PC-3 (cell line): Measurements from ENCODE around the gene NCOA7.
"Not testable (repeated sequence)": the region's sequence is repeated elsewhere in the genome, so short reads cannot be mapped to it uniquely, and the experiment has no call there.

Experiments used
- EZH2phosphoT487 ChIP-seq: fragments of 300-600 bp; sonication (generic); IDR thresholded peaks from 2 replicates; pipeline ENCODE4 v1.6.1; 2018; ENCODE audit warnings: mild to moderate bottlenecking, antibody characterized with exemption, low read length, borderline replicate concordance
- TF ChIP-seq, protein P1 (sequence below): fragments of 300-600 bp; sonication (generic); conservative IDR thresholded peaks from 2 replicates; pipeline ENCODE4 v1.5.1; 2017; ENCODE audit warnings: antibody characterized with exemption, low read depth, mild to moderate bottlenecking, low read length

DNA sequence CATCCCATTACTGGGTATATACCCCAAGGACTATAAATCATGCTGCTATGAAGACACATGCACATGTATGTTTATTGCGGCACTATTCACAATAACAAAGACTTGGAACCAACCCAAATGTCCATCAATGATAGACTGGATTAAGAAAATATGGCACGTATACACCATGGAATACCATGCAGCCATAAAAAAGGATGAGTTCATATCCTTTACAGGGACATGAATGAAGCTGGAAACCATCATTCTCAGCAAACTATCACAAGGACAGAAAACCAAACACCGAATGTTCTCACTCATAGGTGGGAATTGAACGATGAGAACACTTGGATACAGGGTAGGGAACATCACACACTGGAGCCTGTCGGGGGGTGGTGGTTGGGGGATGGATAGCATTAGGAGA lies 57.5 kb downstream of the NCOA7 start:
- TF ChIP-seq, protein P1, sequence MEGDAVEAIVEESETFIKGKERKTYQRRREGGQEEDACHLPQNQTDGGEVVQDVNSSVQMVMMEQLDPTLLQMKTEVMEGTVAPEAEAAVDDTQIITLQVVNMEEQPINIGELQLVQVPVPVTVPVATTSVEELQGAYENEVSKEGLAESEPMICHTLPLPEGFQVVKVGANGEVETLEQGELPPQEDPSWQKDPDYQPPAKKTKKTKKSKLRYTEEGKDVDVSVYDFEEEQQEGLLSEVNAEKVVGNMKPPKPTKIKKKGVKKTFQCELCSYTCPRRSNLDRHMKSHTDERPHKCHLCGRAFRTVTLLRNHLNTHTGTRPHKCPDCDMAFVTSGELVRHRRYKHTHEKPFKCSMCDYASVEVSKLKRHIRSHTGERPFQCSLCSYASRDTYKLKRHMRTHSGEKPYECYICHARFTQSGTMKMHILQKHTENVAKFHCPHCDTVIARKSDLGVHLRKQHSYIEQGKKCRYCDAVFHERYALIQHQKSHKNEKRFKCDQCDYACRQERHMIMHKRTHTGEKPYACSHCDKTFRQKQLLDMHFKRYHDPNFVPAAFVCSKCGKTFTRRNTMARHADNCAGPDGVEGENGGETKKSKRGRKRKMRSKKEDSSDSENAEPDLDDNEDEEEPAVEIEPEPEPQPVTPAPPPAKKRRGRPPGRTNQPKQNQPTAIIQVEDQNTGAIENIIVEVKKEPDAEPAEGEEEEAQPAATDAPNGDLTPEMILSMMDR: not testable (repeated sequence)
- TF ChIP-seq EZH2phosphoT487: not testable (repeated sequence)
